CD4-positive, alpha-beta T cell treated with Interleukin-17A for 1 hour (primary cell): ENCODE measurements around the gene GAS2L1.

Experiments used
- DNase-seq: peaks from one replicate; pipeline ENCODE4 v3.0.0-alpha.2; 2020

GAS2L1 gene

DNA sequence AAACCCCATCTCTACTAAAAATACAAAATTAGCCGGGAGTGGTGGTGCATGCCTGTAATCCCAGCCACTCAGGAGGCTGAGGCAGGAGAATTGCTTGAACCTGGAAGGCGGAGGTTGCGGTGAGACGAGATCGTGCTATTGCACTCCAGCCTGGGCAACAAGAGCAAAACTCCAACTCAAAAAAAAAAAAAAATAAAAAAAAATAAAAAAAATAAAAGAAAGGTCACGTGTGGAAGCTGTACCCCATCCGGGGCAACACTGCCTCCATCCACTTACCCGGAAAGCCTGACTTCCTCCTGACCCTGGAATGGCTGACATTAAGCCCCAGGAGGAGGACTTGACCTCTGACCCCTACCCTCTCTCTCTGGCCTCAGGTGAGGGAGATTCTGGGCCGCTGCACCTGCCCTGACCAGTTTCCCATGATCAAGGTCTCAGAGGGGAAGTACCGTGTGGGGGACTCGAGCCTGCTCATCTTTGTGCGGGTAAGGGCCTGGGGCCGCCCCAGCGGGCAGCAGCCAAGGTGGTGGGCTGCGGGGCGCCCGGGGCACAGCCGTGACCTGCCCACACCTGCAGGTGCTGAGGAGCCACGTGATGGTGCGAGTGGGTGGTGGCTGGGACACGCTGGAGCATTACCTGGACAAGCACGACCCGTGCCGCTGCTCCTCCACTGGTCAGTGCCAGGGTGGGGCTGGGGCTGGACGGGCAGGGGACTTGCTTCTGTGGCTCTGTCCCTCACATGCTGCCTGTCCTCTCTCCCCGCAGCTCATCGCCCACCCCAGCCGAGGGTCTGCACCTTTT lies 3.8 kb downstream of the GAS2L1 start:
- no peak for DNase-seq

DNA sequence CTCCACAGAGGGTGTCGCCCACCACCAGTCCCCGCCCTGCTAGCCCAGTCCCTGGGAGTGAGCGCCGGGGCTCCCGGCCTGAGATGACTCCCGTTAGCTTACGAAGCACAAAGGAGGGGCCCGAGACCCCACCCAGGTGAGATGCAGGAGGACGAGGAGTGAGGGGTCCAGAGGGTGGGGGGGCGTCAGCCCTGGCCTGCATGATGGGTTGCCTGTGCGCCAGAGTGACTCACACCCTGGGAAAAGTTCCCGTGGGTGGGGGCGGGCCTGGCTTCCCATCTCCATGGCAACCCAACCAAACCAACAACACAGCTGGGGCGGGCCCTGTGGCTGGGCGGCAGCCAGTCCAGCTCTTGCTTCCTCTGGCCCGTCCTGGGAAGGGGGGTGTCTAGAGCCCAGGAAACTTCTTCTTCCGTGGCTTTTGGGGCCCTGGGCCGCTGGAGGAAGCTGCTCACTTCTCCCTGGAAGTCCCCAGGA lies 4.5 kb downstream of the GAS2L1 start:
- DNase-seq = peak; percentile 67

DNA sequence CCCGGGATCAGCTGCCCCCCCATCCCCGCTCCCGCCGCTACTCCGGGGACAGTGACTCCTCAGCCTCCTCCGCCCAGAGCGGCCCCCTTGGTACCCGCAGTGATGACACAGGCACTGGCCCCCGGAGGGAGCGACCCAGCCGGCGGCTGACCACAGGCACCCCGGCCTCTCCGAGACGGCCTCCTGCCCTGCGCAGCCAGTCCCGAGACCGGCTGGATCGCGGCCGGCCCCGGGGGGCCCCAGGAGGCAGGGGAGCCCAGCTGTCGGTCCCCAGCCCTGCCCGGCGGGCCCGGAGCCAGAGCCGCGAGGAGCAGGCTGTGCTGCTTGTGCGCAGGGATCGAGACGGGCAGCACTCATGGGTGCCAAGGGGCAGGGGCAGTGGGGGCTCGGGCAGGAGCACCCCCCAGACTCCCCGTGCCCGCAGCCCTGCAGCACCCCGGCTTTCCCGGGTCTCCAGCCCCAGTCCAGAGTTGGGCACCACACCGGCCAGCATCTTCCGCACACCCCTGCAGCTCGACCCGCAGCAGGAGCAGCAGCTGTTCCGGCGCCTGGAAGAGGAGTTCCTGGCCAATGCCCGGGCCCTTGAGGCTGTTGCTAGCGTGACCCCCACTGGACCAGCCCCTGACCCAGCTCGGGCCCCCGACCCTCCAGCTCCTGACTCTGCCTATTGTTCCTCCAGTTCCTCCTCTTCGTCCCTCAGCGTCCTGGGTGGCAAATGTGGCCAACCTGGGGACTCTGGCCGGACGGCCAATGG lies 5.2 kb downstream of the GAS2L1 start:
- DNase-seq = no peak

DNA sequence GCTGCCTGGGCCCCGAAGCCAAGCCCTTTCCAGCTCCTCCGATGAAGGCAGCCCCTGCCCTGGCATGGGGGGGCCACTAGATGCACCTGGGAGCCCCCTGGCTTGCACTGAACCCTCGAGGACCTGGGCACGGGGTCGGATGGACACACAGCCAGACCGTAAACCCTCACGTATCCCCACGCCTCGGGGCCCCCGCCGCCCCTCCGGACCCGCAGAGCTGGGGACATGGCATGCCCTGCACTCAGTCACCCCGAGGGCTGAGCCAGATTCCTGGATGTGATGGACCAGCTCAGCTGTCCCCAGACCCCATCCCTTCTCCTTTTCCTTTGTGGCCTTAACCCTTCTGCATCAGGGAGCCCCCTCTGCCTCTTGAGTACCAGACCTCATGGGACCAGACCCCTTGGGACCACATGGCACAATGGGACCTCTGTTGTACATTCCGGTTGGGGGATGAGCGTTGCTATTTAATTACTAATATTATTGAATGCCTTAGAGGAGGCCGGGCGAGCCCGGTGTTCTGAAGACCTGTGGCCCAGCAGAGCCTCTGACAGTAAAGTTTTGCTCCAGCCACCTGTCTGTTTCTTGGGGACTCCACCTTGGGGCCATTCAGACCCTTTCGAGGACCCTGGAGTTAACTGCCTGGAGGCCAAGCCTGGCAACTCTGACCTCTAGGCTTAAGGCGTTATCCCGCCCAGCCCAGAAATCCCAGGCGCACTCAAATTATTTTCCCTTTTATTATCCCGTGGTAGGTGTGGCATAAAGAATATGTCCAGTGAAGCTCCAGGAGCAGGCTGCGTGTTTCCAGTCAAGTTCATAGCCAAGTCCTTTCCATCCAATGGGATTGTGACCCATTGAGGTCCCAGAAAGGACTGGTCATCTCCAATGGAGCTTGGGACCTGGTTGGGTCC lies 6.0 kb downstream of the GAS2L1 start:
- no peak for DNase-seq

DNA sequence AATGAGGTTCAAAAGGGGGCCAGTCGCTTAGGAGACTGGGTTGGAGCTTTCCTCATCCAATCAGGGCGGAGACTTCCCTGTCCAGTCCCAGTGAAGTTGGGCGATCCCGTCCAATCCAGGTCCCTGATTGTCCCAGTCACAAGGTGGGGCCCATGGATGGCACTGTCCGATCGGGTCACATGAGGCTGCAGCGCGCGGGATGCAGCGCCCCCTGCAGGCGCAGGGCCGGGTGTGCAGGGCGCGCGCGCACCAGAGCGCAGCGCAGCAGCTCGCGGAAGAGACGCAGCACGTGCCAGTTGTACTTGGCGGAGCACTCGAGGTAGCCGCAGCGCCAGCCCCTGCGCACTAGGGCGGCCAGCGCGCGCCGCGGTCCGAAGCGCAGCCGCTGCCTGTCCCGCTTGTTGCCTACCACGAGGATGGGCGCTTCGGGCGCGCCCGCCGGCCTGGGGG lies 6.7 kb downstream of the GAS2L1 start:
- peak; percentile 19 for DNase-seq

DNA sequence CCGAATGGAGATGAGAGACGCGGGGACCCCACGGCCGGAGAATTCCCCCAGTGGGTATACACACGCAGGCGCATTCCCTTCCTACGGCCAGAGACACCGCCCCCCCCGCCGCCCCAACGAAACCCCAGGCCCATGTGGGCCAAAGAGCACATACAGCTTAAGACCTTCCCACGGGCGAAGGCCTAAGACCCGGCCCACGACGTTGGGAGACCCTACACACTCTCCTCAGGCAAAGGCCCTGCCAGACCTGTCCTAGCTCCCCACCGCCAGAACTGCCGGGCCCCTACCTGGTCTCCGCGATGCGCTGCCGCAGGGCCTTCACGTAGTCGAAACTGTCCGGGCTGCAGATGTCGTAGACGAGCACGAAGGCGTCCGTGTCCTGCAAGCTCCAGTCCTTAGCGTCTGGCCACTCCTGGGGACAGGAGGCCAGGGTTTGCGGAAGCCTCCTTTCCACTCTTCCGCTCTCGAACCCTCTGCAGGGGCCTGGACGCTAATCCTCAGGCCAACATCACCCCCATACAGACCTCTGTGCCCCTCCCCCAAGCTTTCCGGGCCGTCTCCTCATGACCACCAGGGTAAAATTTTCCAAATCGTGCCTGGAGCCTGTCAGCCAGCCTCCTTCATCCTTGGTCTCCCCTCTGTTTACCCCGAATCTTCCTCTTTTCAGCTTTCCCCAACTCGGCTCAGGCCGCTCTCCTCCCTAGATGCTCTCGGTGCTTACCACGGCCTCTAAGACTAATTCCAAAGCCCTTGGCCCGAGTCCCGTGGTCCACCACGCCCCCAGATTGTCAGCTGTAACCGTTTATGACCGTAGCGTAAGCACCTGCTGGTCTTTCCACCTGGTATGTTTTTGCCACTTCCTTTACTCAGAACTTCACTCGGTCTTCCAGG lies 7.4 kb downstream of the GAS2L1 start:
- no peak for DNase-seq

DNA sequence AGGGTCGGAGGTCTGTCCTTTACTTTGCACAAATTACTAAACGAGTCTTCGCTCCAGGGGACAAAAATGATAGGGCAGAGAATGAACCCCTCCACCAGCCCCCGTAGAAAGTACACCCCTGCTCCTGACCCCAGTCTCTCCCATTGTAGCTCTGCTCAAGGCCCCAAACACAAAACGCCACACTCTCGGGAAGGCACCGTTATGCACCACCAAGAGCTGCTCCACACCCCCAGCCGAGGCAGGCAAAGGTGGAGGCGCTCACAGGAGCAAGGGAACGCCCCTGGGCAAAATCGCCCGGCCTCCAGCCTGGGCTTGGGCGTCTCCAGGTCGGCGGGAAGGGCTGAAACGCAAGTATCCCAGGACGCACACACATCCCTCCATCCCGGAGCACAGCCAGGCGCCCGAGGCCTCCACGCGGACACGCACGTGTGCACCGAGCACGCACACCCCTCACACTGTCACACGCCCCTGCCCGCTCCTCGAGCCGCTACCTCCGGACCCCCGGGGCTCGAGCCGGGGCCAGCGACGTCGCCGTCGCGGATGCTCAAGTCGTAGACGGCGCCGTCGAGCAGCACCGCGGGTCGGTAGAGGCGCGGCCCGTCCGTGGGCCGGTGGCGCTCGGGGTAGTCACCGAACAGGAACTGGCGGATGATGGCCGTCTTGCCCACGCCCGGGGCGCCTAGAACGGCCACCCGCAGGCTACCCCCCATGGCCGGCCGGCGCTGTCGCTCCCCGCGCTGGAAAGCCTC lies 8.3 kb downstream of the GAS2L1 start:
- no peak for DNase-seq

DNA sequence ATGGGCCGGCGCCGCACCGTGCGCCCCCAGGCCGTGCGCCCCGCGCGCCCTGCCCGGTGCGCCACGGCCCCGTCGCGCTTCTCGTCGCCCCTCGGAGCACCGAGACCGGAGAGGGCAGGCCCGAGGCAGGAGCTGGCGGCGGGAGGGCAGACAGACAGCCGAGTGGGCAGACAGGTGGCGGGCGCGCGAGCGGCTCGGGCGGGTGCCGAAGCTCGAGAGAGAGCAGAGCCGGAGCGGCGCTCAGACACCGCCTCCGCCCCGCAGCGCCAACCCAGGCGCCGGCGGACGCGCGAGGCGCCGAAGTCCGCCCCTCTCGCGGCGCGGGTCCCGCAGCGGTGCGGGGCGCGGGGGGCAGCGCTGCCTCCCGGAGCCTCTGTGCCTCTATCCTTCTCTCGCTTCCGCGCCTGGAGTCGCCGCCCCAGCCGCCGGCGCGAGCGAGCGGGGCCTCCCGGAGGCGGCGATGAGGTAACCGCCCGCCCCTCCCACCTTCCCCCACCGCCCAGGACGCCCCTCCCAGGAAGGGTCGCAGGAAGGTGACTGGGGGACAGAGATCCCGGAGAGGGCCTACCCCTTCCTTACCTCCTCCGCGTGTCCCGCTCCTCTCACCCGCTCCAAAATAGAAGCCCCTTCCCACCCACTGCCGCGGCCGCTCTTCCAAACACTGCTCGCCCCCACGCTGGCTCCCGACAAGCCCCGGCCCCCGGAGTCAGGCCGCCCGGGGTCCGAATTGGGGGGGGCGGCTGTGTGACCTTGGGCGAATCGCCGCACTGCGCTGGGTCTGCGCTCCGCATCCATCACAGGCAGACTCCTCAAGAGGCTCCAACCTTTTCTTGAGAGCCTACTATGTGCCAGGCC lies 9.1 kb downstream of the GAS2L1 start, which contains the start of gene RASL10A:
Gene RASL10A (minus strand): TSS at position 412 of the 855 bp plus-strand sequence. CDS start 451 bp downstream, outside the sequence.
- no peak for DNase-seq

DNA sequence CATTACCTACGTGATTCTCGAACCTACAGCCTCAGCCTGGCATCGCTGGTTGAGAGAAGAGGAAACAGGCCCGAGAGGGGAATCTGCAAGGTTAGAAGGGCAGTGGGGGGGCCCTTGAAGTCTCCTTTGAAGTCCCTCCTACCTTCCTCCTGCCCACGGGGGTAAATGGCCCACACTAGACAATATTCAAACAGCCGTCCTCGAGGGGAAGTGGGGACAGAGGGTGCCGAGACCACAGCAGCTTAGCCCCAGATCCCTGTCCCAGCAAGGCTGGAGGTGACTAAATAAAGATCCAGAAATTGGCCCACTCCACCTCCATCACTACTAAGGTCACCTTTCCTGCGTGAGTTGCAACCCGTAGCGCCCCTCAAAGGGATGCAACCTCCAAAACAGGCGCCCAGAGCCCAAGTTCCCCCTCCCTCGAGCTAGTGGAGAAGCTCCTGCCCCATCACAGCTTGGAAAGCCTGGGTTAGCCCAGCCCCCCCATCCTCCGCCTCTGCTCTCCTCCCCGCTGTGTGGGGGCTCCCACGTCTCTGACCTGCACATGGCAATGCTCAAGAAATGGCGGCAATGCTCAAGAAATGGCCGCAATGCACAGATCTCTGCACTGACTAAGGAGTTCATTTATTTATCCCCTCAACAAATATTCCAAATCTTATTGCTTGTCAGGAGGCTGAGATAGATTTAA lies 9.8 kb downstream of the GAS2L1 start:
- DNase-seq = no peak

DNA sequence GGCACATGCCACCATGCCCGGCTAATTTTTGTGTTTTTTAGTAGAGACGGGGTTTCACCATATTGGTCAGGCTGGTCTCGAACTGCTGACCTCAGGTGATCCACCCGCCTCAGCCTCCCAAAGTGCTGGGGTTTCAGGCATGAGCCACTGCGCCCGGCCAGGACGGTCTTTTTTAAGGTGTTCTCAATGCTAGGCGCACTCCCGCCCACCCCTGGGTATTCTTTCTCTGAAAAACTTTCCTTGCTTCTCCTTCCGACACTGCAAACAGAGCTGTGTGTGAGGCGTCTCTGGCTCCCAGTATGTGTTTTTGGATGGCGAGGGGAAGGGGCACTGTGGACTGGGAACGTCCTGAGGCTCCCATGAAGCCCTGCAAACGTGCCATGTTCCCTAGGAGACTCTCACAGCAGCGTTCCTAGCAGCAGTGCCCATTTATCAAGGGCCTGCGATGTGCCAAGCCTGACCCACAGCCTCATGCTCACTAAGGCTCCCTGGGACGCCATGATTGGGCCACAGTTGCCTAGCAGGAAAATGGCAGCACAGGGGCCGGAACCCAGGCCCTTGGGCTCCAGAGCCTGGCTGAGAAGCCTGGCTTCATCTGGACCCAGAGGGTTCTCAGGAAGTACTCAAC lies 11.5 kb downstream of the GAS2L1 start:
- DNase-seq = no peak

DNA sequence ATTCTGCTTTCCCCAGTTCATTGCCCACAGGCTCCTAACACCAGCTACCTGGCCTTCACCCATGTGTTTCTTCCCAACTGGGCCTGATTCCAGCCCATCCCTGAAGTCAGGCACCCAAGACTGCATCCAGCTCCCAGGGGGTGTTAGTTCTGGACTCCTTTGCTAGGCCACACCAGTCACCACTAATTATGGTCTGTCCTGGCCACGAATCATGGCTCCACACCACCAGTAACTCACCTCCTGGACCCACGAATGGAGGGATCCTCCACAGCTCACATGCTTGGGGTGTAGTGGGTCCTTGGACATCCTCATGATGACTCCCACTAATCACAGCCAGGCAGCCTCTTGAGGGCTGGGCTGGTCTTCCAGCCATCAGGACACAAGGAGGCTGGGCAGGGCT lies 12.6 kb downstream of the GAS2L1 start:
- DNase-seq = no peak

DNA sequence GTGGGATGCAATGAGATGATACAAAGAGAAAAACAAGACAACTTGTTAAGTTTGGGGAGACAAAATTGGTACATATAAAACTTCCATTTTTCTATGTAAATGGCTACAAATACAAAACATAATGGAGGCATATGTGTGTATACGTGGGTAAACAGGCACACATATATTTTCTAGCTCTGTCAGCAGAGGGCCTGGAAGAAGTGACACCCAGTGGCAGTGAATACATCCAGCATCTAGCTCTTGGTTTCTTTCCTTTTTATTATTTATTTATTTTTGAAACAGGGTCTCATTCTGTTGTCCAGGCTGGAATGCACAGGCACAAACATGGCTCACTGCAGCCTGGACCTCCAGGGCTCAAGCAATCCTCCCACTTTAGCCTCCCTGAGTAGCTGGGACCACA lies 14.1 kb downstream of the GAS2L1 start:
- no peak for DNase-seq

DNA sequence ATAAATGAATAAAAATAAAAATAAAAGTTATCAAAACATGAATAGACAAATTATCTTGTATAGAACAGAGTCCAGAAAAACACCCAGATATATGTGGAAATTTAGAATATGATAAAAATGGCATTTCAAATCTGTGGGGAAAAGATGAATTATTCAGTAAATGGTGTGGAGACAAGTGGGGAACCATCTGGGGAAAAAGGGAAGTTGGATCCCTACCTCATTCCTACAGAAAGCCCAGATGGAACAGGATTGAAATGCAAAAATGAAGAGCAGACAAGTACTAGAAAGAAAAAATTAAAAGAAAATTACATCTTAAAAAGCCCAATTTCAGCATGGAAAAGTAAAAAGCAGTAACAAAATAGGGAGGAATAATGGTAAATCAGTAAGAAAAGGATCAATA lies 17.2 kb downstream of the GAS2L1 start:
- no peak for DNase-seq

DNA sequence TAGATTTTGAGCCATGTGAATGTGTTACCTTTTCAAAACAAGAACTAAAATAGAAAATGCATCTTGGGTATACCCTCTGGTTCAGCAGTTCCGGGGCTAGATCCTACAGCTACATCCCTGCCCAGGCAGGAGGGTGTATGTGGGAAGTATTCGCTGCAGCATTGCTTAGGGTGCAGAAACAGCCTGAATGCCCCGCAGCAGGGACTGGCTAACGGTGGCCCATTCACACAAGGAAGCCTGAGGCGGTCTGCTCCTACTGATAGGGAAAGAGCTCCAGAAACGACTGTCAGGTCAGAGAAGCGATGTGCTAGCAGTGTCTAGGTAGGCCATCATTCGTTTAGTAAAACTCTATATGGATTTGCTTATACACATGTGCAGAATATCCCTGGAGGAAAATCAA lies 18.9 kb downstream of the GAS2L1 start:
- DNase-seq = no peak

DNA sequence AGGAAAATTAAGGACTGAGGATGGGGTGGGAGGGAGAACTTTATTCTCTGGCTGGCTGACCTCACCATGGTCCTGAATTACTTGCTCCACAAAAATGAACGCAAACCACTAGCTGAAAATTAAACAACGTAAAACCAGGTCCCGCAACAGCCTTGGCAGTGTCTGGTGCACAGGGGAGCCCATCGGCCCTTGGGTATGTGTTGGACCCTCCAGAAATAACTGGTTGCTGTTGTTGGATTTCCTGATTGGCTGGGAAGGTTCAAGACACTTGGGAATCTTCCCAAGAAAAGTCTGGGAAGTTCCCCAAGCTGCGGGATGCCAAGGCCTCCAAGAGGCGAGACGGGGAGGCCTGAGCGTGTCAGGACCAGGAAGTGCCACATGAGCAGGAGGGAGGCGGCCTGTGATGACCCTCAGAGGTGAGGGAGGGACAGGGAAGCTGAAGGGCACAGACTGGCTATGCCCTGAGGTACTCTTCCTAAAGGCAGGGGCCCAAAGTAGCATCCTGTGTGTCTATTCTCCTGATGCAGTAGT lies 19.4 kb downstream of the GAS2L1 start:
- DNase-seq = no peak

DNA sequence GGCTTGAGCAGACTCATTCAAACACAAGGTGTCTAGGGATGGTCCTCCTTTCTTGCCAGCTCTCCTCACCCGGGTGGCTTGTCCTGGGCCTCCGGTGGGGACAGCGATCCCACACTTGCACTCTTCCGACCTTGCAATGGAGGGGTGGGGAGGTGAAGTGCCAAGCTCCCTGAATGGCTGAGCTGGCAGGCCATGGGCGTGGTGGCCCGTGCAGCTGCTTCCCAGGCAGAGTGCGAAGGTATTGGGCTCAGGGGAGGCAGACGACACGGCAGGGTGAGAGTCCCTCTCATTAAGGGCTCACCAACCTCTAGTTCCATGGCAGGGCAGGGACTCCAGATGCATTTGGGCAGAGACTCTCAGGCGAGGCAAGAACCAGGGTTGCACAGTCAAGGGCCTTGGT lies 20.0 kb downstream of the GAS2L1 start:
- DNase-seq = no peak

DNA sequence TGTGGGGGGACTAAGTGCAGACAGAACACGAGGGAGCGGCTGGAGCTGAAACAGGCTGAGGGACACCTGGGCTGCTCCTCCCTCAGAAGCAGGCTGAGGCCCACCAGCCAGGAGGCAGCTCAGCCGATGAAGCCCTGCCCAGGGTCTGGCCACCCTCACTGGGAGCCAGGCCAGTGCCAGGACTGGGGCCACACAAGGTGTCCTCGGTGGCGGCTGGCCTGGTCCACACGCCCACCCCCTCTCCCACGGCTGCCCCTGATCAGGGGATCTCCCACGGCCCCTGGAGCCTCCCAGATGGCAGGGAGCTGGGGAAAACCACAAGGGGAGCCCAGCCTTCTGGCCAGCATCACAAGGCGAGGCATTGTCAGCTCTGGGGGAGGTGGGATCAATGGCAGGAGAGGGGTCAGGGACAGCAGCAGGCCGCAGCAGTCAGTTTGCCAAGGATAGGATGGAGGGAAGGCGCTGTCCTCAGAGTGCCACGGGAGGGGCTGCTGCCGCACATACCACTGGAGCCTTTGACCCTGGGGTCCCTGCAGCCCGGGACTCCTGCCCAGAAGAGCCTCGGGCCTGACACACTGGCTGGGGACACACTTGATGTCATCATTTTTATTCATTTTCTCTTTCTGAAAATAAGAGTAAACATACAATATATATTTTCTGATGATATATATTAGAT lies 20.8 kb downstream of the GAS2L1 start:
- DNase-seq = no peak

DNA sequence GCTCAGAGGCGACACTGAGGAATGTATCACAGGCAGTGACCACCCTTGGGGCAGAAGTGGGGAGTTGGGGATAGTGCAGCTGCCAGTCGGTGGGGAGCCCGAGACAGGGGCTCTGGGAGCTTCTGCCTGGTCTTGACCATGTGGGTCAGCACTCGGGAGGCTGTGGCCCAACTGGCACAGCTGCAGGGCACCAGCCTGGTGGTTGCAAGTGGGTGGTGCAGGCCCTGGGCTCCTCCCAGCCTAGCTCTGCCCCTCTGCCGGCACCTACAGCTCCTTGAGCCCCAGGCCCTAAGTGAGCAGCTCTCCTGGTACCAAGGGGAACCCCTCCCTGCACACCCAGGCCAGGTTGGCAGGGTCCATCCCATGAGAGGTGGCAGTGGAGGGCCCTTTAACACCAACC lies 21.6 kb downstream of the GAS2L1 start:
- DNase-seq = no peak
